ENCODE data around the gene SLC19A3.

GRCh38 chr2:227765788-227766372 lies 48.1 kb upstream of the SLC19A3 start:
- TF ChIP-seq CTCF (IDR thresholded peaks at IDR 0.05) (no peak), POLR2A (IDR thresholded peaks at IDR 0.05) (no peak), POLR2AphosphoS5 (IDR thresholded peaks at IDR 0.05) (no peak)

Data from stomach (tissue), 4 donors.